GM08714 (cell line): ENCODE measurements around the gene CAPS.

Source experiments
- H3K4me3 ChIP-seq: fragments of 200-500 bp; sonication (Bioruptor generic); 2 replicates; pipeline ENCODE4 v1.5.1; 2014; ENCODE audit warnings: mild to moderate bottlenecking, low read length, inconsistent platforms
- ZNF274 ChIP-seq: IDR thresholded peaks from 2 replicates; pipeline ENCODE4 v1.6.1; 2012; ENCODE audit warnings: mild to moderate bottlenecking, low read depth, low read length

The CAPS gene

GRCh38 chr19:5915782-5916165 is 1.7 kb downstream of the CAPS start:
- no peak for TF ChIP-seq ZNF274

GRCh38 chr19:5916181-5916708 is 2.2 kb downstream of the CAPS start:
- no peak overlapping the region for H3K4me3 ChIP-seq
- no peak for TF ChIP-seq ZNF274

More at GRCh38 chr19:5915782-5916165, 1.7 kb downstream of the CAPS start:
- H3K4me3 ChIP-seq: no peak overlapping the region

DNA sequence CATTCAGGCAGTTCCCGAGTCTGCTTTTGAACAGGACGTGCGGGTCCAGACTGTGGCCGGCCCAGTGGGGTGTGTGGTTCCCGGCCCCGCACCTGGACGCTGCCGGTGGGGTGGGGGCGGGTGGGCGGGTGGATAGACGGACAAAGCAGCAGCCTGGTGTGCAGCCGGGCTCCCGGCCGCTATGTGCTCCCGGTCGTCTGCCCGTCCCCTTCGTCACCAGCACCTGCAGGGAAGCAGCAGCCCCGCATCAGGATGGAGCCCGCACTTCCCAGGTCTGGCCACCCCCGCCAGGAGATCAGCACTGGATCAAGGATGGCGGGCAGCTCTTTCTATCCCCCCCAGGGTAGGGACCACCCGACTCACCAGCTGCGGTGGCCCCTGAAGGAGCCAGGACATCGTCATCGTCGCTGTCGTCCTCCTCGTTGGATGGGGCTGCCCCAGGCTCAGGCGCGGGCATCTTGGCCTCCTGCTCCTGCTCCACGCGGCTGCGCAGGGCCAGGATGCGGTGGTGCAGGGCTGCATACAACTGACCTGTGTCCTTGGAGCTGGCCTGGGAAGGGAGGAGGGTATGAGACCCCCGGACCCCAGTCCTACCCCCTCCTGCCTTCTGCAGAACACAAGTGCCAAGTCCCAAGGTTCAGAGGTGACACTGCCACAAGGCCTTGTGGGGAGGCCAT is 3.5 kb downstream of the CAPS start:
- no peak for TF ChIP-seq ZNF274
- no peak overlapping the region for H3K4me3 ChIP-seq

GRCh38 chr19:5918463-5919079 is 4.5 kb downstream of the CAPS start:
- no peak for TF ChIP-seq ZNF274
- H3K4me3 ChIP-seq: no peak overlapping the region

- no peak overlapping the region for H3K4me3 ChIP-seq
- TF ChIP-seq ZNF274: no peak
Measured at GRCh38 chr19:5921516-5922160, 7.6 kb downstream of the CAPS start.

- no peak overlapping the region for H3K4me3 ChIP-seq
- TF ChIP-seq ZNF274: no peak
Measured at GRCh38 chr19:5922161-5922545, 8.1 kb downstream of the CAPS start.

DNA sequence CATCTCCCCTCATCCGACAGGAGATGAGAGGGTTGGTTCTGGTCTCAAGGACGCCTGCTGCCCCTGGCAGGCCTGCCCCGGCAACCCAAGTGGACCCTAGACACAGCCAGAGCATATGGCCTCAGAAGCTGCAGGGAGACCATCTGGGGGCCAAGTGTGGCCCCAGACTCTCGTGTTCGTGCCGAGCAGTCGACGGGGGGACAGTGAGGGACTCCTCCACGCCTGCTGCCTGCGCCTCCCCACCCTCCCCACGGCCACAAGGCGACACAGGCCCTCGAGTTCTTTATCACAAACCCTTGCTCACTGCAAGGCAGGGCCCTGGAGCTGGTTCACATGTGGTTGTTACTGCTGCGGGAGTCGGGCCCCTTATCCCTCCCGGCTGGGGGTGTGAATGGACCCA is 9.3 kb downstream of the CAPS start:
- H3K4me3 ChIP-seq: no peak overlapping the region
- TF ChIP-seq ZNF274: no peak

GRCh38 chr19:5925830-5926427 is 11.9 kb downstream of the CAPS start:
- TF ChIP-seq ZNF274: no peak
- no peak overlapping the region for H3K4me3 ChIP-seq

- H3K4me3 ChIP-seq: no peak overlapping the region
- TF ChIP-seq ZNF274: no peak
Measured at GRCh38 chr19:5926641-5927440, 12.8 kb downstream of the CAPS start.

- no peak for TF ChIP-seq ZNF274
- H3K4me3 ChIP-seq: no peak overlapping the region
Measured at GRCh38 chr19:5927441-5927821, 13.4 kb downstream of the CAPS start.

GRCh38 chr19:5929179-5929578 is 15.1 kb downstream of the CAPS start:
- H3K4me3 ChIP-seq: no peak overlapping the region
- TF ChIP-seq ZNF274: no peak

DNA sequence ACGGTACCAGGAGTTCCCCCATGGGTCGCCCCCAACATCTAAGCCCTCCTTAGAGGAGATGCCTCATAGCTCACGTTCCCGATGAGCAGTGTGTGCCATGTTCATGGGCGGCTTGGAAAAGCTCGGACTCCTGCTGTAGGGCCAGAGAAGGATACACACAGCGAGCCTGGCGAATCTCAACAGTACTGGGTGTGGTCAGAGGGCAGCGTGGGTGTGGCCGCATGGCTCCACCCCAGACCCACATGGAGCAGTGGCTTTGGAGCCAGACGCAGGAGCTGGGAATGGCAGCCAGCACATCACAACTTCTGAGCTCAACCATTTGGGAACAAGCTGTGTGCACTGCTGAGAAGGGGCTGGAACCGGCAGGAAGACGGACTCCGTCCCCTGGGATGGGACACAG is 15.6 kb downstream of the CAPS start:
- TF ChIP-seq ZNF274: no peak
- H3K4me3 ChIP-seq: no peak overlapping the region

- no peak overlapping the region for H3K4me3 ChIP-seq
- no peak for TF ChIP-seq ZNF274
Measured at GRCh38 chr19:5931251-5931650, 17.2 kb downstream of the CAPS start.

- no peak overlapping the region for H3K4me3 ChIP-seq
Measured at GRCh38 chr19:5932146-5932545, 18.1 kb downstream of the CAPS start.

More at GRCh38 chr19:5932146-5932545, 18.1 kb downstream of the CAPS start:
- TF ChIP-seq ZNF274: no peak
